Kasumi-1 (cell line): ENCODE measurements around the gene SDC4.
A peak's percentile ranks its signal among the peaks of the same experiment; 100 is the strongest.

ENCODE experiments used
- DNase-seq, 2 experiments: peaks; one replicate each; lab custom pipeline; 2025; lab: John Stamatoyannopoulos, UW

Gene SDC4

GRCh38 chr20:45318948-45319347 lies 29.3 kb downstream of the SDC4 start:
- DNase-seq = no peak

- DNase-seq = no peak
Measured at GRCh38 chr20:45318386-45318939, 29.8 kb downstream of the SDC4 start.

- no peak for DNase-seq
Measured at GRCh38 chr20:45317826-45318225, 30.4 kb downstream of the SDC4 start.

- no peak for DNase-seq
Measured at GRCh38 chr20:45316150-45317080, 31.8 kb downstream of the SDC4 start.

- no peak for DNase-seq
Measured at GRCh38 chr20:45315672-45316071, 32.6 kb downstream of the SDC4 start.

GRCh38 chr20:45313943-45314342 lies 34.3 kb downstream of the SDC4 start:
- DNase-seq = no peak

- DNase-seq = no peak
Measured at GRCh38 chr20:45313065-45313695, 35.0 kb downstream of the SDC4 start.

GRCh38 chr20:45312241-45312640 lies 36.0 kb downstream of the SDC4 start:
- DNase-seq = no peak

GRCh38 chr20:45311589-45312211 lies 36.5 kb downstream of the SDC4 start:
- DNase-seq = peak; percentile 30 to 46

GRCh38 chr20:45309075-45309474 lies 39.1 kb downstream of the SDC4 start:
- no peak for DNase-seq

- no peak for DNase-seq
Measured at GRCh38 chr20:45308117-45308778, 40.0 kb downstream of the SDC4 start, which contains the start of gene MATN4. Gene MATN4, minus strand, starts transcription at chr20:45308299. Its CDS starts 2,717 bp downstream, at chr20:45305582.

GRCh38 chr20:45307076-45307640 lies 41.1 kb downstream of the SDC4 start:
- DNase-seq = no peak

- no peak for DNase-seq
Measured at GRCh38 chr20:45306431-45306982, 41.7 kb downstream of the SDC4 start, which contains the start of gene RBPJL. Gene RBPJL, plus strand, starts transcription at chr20:45306840. Its CDS starts 83 bp downstream, at chr20:45306923.

GRCh38 chr20:45305262-45305661 lies 43.0 kb downstream of the SDC4 start:
- no peak for DNase-seq

- no peak for DNase-seq
Measured at GRCh38 chr20:45304464-45304999, 43.7 kb downstream of the SDC4 start.

GRCh38 chr20:45303586-45304463 lies 44.4 kb downstream of the SDC4 start:
- DNase-seq = no peak

GRCh38 chr20:45301824-45302271 lies 46.4 kb downstream of the SDC4 start:
- DNase-seq = no peak

- peak; percentile 15 to 37 for DNase-seq
Measured at GRCh38 chr20:45300961-45301360, 47.3 kb downstream of the SDC4 start.

GRCh38 chr20:45299786-45300185 lies 48.4 kb downstream of the SDC4 start:
- no peak for DNase-seq
